SK-N-SH (cell line): ENCODE results near the gene RNU1-2. TPM values are rescaled to one million over a fixed set of nuclear protein-coding genes. Genes with fewer than 3 reads are reported as not detected.

Source experiments
- CTCF ChIA-PET: fragments of 300-600, 350-600 bp; formaldehyde crosslinking; extraction: SDS; loops from one replicate; lab custom pipeline; 2021; lab: Yijun Ruan, JAX
- POLR2A ChIA-PET: fragments of 350-600 bp; sonication (Branson Sonifier 250); formaldehyde crosslinking; extraction: SDS; loops from one replicate; lab custom pipeline; 2020; ENCODE audit warnings: antibody characterized with exemption, inconsistent platforms; lab: Yijun Ruan, JAX
- DNase-seq: peaks from one replicate; pipeline ENCODE4 v3.0.0; 2012
- H2AFZ ChIP-seq: fragments of 200-600 bp; sonication (generic); 2 replicates; pipeline ENCODE4 v1.8.1; 2016; ENCODE audit warnings: antibody characterized with exemption, mild to moderate bottlenecking, low read depth
- H3F3A ChIP-seq: fragments of 200-600 bp; sonication (generic); replicated peaks from 2 replicates; pipeline ENCODE3; 2016; ENCODE audit warnings: antibody characterized with exemption, mild to moderate bottlenecking; ENCODE audit not compliant: insufficient read depth
- H3K27ac ChIP-seq, 2 experiments: fragments of 200-500 bp in 1 of 2; fragments of 200-600 bp in 1 of 2; sonication (Bioruptor generic) in 1 of 2; sonication (generic), shearing (Covaris generic) in 1 of 2; 2 replicates each; pipeline versions ENCODE4 v1.5.1 to v1.6.1; 2014 to 2016; ENCODE audit warnings: low read depth in 2 of 2, inconsistent platforms in 1 of 2, low read length in 1 of 2, mild to moderate bottlenecking in 1 of 2, mixed read lengths in 1 of 2
- H3K27me3 ChIP-seq: fragments of 200-600 bp; sonication (generic), shearing (Covaris generic); 2 replicates; pipeline ENCODE4 v1.6.1; 2016; ENCODE audit warnings: mixed run types; ENCODE audit not compliant: insufficient read depth
- H3K36me3 ChIP-seq, 2 experiments: fragments of 200-500 bp in 1 of 2; fragments of 200-600 bp in 1 of 2; sonication (Bioruptor generic) in 1 of 2; sonication (generic) in 1 of 2; replicated peaks in 1 of 2; 2 replicates each; pipeline versions ENCODE3 to v1.5.1; 2014 to 2016; ENCODE audit warnings: low read length in 1 of 2, mild to moderate bottlenecking in 1 of 2; ENCODE audit not compliant: insufficient read depth in 2 of 2, control insufficient read depth in 1 of 2
- H3K4me1 ChIP-seq, 2 experiments: fragments of 200-500 bp in 1 of 2; fragments of 200-600 bp in 1 of 2; sonication (Bioruptor generic) in 1 of 2; sonication (generic), shearing (Covaris generic) in 1 of 2; 2 replicates each; pipeline versions ENCODE4 v1.5.1 to v1.6.1; 2014 to 2016; ENCODE audit warnings: low read depth in 1 of 2, low read length in 1 of 2, mixed run types in 1 of 2; ENCODE audit not compliant: insufficient read depth in 2 of 2, control insufficient read depth in 1 of 2
- H3K4me2 ChIP-seq: fragments of 200-600 bp; sonication (generic), shearing (Covaris generic); 2 replicates; pipeline ENCODE4 v1.6.1; 2017; ENCODE audit warnings: mixed run types
- H3K4me3 ChIP-seq, 2 experiments: fragments of 200-500 bp in 1 of 2; fragments of 200-600 bp in 1 of 2; sonication (Bioruptor generic) in 1 of 2; sonication (generic), shearing (Covaris generic) in 1 of 2; 2 replicates each; pipeline versions ENCODE4 v1.5.1 to v1.8.1; 2014 to 2016; ENCODE audit warnings: low read depth in 2 of 2, inconsistent platforms in 1 of 2, low read length in 1 of 2, mild to moderate bottlenecking in 1 of 2, mixed read lengths in 1 of 2, moderate library complexity in 1 of 2
- H3K79me2 ChIP-seq: fragments of 200-600 bp; sonication (generic); 2 replicates; pipeline ENCODE4 v1.8.1; 2017; ENCODE audit warnings: mild to moderate bottlenecking; ENCODE audit not compliant: insufficient read depth
- H3K9ac ChIP-seq: fragments of 200-600 bp; sonication (generic); 2 replicates; pipeline ENCODE4 v1.6.1; 2017; ENCODE audit warnings: mixed run types
- H3K9me2 ChIP-seq: fragments of 200-600 bp; sonication (generic); 2 replicates; pipeline ENCODE4 v1.6.1; 2017; ENCODE audit warnings: mixed run types
- H3K9me3 ChIP-seq: fragments of 200-600 bp; sonication (generic); 2 replicates; pipeline ENCODE4 v1.6.1; 2017; ENCODE audit warnings: mixed run types, mild to moderate bottlenecking, moderate library complexity
- H4K20me1 ChIP-seq: fragments of 200-600 bp; sonication (generic); 2 replicates; pipeline ENCODE4 v1.6.1; 2017; ENCODE audit warnings: mild to moderate bottlenecking, mixed run types; ENCODE audit not compliant: insufficient read depth
- CHD2 ChIP-seq: fragments of 150-350 bp; IDR thresholded peaks from 2 replicates; pipeline ENCODE4 v1.6.1; 2018; ENCODE audit warnings: low read length; ENCODE audit not compliant: partially characterized antibody
- ELF1 ChIP-seq: IDR thresholded peaks from 2 replicates; pipeline ENCODE4 v1.4.0; 2012
- FOSL2 ChIP-seq: IDR thresholded peaks from 2 replicates; pipeline ENCODE4 v1.4.0; 2012; ENCODE audit warnings: low read depth, mild to moderate bottlenecking, moderate library complexity, borderline replicate concordance
- FOXJ3 ChIP-seq: sonication (generic); formaldehyde crosslinking; IDR thresholded peaks from 2 replicates; pipeline ENCODE4 v1.5.1; 2020; ENCODE audit warnings: mild to moderate bottlenecking, missing genetic modification reagents
- FOXM1 ChIP-seq: IDR thresholded peaks from 2 replicates; pipeline ENCODE4 v1.4.0; 2012; ENCODE audit warnings: low read depth, mild to moderate bottlenecking
- MEF2A ChIP-seq: IDR thresholded peaks from 2 replicates; pipeline ENCODE4 v1.4.0; 2012; ENCODE audit warnings: low read depth, borderline replicate concordance
- MXI1 ChIP-seq: IDR thresholded peaks from 2 replicates; pipeline ENCODE4 v1.6.1; 2012; ENCODE audit warnings: mild to moderate bottlenecking, low read depth, low read length, improper control_type of control experiment
- RCOR1 ChIP-seq: fragments of 150-350 bp; IDR thresholded peaks from 2 replicates; pipeline ENCODE4 v1.6.1; 2017; ENCODE audit warnings: antibody characterized with exemption, low read length
- RFX5 ChIP-seq: IDR thresholded peaks from 2 replicates; pipeline ENCODE4 v1.6.1; 2012; ENCODE audit warnings: mild to moderate bottlenecking, improper control_type of control experiment, low read length
- TAF1 ChIP-seq: IDR thresholded peaks from 2 replicates; pipeline ENCODE4 v1.6.1; 2012; ENCODE audit warnings: low read depth, mild to moderate bottlenecking, low read length, moderate library complexity, borderline replicate concordance
- TCF12 ChIP-seq: IDR thresholded peaks from 2 replicates; pipeline ENCODE4 v1.4.0; 2012
- YY1 ChIP-seq: IDR thresholded peaks from 2 replicates; pipeline ENCODE4 v1.4.0; 2012; ENCODE audit warnings: low read depth, mild to moderate bottlenecking
- WGBS: methylation state at CpG from one replicate; pipeline ENCODE4 v1.1.6; 2017; ENCODE audit warnings: low lambda C conversion rate; 5-methylcytosine and 5-hydroxymethylcytosine counted together
- polyA plus RNA-seq, 3 experiments: library from polyadenylated mRNA; depleted of rRNA; stranded (reverse); fragments of >200 nt; gene quantifications; 2 replicates each; pipeline ENCODE4 v1.2.3, GENCODE V29; 2012
- TF ChIP-seq, protein P1 (sequence below): IDR thresholded peaks from 2 replicates; pipeline ENCODE4 v1.4.0; 2012; ENCODE audit warnings: low read depth, borderline replicate concordance
- TF ChIP-seq, protein P2 (sequence below): IDR thresholded peaks from 2 replicates; pipeline ENCODE4 v1.4.0; 2012; ENCODE audit warnings: low read depth, borderline replicate concordance
- TF ChIP-seq, protein P3 (sequence below): fragments of 150-350 bp; IDR thresholded peaks from 2 replicates; pipeline ENCODE4 v1.6.1; 2016; ENCODE audit warnings: mild to moderate bottlenecking, low read depth, low read length
- TF ChIP-seq, protein P4 (sequence below): fragments of 150-350 bp; IDR thresholded peaks from 2 replicates; pipeline ENCODE4 v1.6.1; 2017; ENCODE audit warnings: antibody characterized with exemption, low read length, low read depth, borderline replicate concordance
- TF ChIP-seq, protein P5 (sequence below): fragments of 200-600 bp; sonication (generic); IDR thresholded peaks from 2 replicates; pipeline ENCODE4 v1.6.1; 2017; ENCODE audit warnings: antibody characterized with exemption, mild to moderate bottlenecking, moderate library complexity
- TF ChIP-seq, protein P6 (sequence below): IDR thresholded peaks from 2 replicates; pipeline ENCODE4 v1.4.0; 2012; ENCODE audit warnings: low read depth

The RNU1-2 gene
- polyA plus RNA-seq, 1 of the 3 experiments (the other 2 are of a cell fraction): not detected

DNA sequence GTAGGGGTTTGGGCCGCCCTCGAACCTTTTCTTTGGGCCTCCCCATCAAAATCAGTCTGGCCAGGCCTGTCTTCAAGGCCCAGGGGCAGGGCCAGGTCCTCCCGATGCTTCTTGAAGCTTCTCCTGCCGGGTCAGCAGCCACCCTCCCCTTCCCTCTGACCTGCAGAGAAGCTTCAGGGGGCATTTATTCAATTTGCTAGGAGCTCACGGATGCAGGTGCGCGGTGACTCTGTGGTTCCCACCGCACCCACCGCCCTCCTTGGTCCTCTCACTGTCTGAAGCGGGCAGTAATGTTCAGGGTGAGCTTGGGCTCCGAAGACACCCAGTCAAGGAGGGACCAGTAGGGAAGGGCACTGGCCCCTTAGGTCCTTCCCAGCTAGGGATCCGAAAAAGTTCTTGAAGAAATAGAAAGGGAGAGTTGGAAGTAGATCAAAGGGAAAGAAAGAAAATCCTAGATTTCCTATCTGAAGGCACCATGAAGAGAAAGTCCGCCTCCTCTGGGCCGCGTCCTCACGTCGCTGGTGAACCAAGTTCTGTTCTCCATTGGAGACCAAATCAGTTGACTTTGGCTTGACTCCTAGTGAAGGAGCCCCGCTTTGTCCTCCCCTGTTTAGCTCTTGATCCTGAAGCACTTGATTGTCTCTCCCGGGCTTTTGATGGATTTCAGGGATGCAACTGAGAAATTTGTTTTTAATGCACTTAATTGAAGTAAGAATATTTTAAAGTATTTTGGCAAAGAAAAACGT, 8.7 kb upstream of the RNU1-2 start:
- DNase-seq: no peak
- H3K9me2 ChIP-seq: no peaks in the 10 kb centered on the region
- H3K9me3 ChIP-seq: no peaks in the 10 kb centered on the region
- peaks cover 33% of the 10 kb centered on the region; the same call in 1 of the 2 replicates for H3K27me3 ChIP-seq
- H3K4me2 ChIP-seq: no peak overlapping the region
- no peaks in the 10 kb centered on the region for H3K4me1 ChIP-seq
- WGBS: 75% methylated on average over 20 of the region's 20 CpGs
- H3K4me3 ChIP-seq: no peak overlapping the region
- TF ChIP-seq, protein P1, sequence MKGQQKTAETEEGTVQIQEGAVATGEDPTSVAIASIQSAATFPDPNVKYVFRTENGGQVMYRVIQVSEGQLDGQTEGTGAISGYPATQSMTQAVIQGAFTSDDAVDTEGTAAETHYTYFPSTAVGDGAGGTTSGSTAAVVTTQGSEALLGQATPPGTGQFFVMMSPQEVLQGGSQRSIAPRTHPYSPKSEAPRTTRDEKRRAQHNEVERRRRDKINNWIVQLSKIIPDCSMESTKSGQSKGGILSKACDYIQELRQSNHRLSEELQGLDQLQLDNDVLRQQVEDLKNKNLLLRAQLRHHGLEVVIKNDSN: no peak
- TF ChIP-seq FOXJ3 (CRISPR knock-in tag): no peak
- no peak for TF ChIP-seq RCOR1
- no peak for TF ChIP-seq TCF12
- TF ChIP-seq RFX5: no peak
- no peak for TF ChIP-seq TAF1
- H3K9ac ChIP-seq: no peak overlapping the region
- H4K20me1 ChIP-seq: no peaks in the 10 kb centered on the region
- ChIA-PET CTCF (no interaction called here), POLR2A (no interaction called here)
- no peak overlapping the region for H2AFZ ChIP-seq
- no peaks in the 10 kb centered on the region for H3F3A ChIP-seq
- H3K79me2 ChIP-seq: no peaks in the 10 kb centered on the region
- no peak overlapping the region for H3K27ac ChIP-seq
- H3K36me3 ChIP-seq: no peaks in the 10 kb centered on the region

DNA sequence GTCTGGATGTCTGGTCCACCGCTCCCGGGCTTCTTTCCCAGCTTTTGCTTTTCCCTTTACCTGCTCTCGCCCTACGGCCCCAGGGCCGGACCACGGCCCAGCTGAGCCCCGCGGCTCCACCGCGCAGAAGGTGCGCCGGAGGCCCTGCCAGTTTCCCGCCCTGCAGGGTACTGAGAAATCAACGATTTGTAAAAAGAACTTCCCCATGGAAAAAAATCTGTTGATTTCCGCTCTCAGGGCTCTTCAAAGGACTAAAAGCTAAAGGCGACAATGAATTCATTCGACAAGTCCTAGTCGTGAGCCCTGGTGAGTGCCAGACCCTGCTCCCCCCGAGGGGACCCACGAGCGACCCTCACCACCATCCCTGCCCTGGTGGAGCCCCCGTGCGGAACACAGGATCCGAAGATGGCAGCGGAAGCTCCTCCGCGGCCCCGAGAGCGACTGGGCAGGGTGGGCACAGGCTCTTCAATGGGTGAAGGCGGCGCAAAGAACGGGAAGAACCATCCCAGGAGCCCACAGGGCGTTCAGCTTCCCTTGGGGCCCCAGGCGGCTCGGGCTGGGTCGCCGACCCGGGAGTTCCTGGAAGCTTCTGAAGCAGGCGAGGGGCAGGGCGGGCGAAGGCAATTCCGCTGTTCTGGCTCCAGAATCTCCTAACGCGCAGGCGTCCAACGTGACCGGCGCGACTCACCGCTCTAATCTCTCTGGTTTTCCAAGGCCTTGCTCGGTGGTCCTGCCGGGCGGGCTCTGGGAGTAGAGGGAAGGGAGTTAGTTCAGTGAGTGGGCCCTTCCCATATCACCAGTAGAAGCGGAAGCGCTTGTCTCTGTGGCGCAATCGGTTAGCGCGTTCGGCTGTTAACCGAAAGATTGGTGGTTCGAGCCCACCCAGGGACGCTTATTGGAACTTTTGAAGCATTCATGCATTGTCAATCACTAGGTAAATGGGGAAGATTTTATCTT, 6.6 kb upstream of the RNU1-2 start:
- H3K4me3 ChIP-seq: no peak overlapping the region
- H3K27ac ChIP-seq: no peak overlapping the region
- no peaks in the 10 kb centered on the region for H3K9me3 ChIP-seq
- no peaks in the 10 kb centered on the region for H3K4me1 ChIP-seq
- no peak for DNase-seq
- H2AFZ ChIP-seq: no peak overlapping the region
- H3K9ac ChIP-seq: no peak overlapping the region
- H4K20me1 ChIP-seq: no peaks in the 10 kb centered on the region
- TF ChIP-seq, protein P2, sequence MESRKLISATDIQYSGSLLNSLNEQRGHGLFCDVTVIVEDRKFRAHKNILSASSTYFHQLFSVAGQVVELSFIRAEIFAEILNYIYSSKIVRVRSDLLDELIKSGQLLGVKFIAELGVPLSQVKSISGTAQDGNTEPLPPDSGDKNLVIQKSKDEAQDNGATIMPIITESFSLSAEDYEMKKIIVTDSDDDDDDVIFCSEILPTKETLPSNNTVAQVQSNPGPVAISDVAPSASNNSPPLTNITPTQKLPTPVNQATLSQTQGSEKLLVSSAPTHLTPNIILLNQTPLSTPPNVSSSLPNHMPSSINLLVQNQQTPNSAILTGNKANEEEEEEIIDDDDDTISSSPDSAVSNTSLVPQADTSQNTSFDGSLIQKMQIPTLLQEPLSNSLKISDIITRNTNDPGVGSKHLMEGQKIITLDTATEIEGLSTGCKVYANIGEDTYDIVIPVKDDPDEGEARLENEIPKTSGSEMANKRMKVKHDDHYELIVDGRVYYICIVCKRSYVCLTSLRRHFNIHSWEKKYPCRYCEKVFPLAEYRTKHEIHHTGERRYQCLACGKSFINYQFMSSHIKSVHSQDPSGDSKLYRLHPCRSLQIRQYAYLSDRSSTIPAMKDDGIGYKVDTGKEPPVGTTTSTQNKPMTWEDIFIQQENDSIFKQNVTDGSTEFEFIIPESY: no peak
- no peak for TF ChIP-seq FOSL2
- TF ChIP-seq MEF2A: no peak
- TF ChIP-seq MXI1: no peak
- TF ChIP-seq, protein P3, sequence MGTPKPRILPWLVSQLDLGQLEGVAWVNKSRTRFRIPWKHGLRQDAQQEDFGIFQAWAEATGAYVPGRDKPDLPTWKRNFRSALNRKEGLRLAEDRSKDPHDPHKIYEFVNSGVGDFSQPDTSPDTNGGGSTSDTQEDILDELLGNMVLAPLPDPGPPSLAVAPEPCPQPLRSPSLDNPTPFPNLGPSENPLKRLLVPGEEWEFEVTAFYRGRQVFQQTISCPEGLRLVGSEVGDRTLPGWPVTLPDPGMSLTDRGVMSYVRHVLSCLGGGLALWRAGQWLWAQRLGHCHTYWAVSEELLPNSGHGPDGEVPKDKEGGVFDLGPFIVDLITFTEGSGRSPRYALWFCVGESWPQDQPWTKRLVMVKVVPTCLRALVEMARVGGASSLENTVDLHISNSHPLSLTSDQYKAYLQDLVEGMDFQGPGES: no peak
- no peak for TF ChIP-seq CHD2
- TF ChIP-seq YY1: no peak
- TF ChIP-seq ELF1: no peak
- TF ChIP-seq, protein P4, sequence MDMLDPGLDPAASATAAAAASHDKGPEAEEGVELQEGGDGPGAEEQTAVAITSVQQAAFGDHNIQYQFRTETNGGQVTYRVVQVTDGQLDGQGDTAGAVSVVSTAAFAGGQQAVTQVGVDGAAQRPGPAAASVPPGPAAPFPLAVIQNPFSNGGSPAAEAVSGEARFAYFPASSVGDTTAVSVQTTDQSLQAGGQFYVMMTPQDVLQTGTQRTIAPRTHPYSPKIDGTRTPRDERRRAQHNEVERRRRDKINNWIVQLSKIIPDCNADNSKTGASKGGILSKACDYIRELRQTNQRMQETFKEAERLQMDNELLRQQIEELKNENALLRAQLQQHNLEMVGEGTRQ: no peak
- TF ChIP-seq FOXM1: no peak
- TF ChIP-seq, protein P5, sequence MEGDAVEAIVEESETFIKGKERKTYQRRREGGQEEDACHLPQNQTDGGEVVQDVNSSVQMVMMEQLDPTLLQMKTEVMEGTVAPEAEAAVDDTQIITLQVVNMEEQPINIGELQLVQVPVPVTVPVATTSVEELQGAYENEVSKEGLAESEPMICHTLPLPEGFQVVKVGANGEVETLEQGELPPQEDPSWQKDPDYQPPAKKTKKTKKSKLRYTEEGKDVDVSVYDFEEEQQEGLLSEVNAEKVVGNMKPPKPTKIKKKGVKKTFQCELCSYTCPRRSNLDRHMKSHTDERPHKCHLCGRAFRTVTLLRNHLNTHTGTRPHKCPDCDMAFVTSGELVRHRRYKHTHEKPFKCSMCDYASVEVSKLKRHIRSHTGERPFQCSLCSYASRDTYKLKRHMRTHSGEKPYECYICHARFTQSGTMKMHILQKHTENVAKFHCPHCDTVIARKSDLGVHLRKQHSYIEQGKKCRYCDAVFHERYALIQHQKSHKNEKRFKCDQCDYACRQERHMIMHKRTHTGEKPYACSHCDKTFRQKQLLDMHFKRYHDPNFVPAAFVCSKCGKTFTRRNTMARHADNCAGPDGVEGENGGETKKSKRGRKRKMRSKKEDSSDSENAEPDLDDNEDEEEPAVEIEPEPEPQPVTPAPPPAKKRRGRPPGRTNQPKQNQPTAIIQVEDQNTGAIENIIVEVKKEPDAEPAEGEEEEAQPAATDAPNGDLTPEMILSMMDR: no peak
- TF ChIP-seq, protein P6, sequence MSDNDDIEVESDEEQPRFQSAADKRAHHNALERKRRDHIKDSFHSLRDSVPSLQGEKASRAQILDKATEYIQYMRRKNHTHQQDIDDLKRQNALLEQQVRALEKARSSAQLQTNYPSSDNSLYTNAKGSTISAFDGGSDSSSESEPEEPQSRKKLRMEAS: no peak
- H3K79me2 ChIP-seq: no peaks in the 10 kb centered on the region
- ChIA-PET CTCF (no interaction called here), POLR2A (interaction anchor here (0.6 kb wide), 1 partner anchor 207 kb away, joined by 3 read pairs; no protein-coding TSS in a partner anchor)
- no peaks in the 10 kb centered on the region for H3K36me3 ChIP-seq
- H3K4me2 ChIP-seq: no peak overlapping the region
- H3K9me2 ChIP-seq: no peaks in the 10 kb centered on the region
- H3F3A ChIP-seq: no peaks in the 10 kb centered on the region
- H3K27me3 ChIP-seq: peaks cover 33% of the 10 kb centered on the region; the same call in 1 of the 2 replicates
- 78% methylated on average over 63 of the region's 63 CpGs for WGBS
